Measurements from ENCODE around the gene NPW.

- TF ChIP-seq PATZ1 (CRISPR knock-in tag; IDR thresholded peaks at IDR 0.05; ENCODE audit: borderline replicate concordance): no peak
- no peak for TF ChIP-seq ZNF8 (CRISPR knock-in tag; IDR thresholded peaks at IDR 0.05)
- TF ChIP-seq ESRRG (CRISPR knock-in tag; IDR thresholded peaks at IDR 0.05): no peak
Observed at GRCh38 chr16:2032285-2033056, 12.9 kb downstream of the NPW start.
